NB4 (cell line): ENCODE measurements around the gene BAG1.

Source experiments
- DNase-seq: peaks from one replicate; pipeline ENCODE4 v3.0.0; 2010; ENCODE audit warnings: low read depth
- H3K4me3 ChIP-seq: one replicate; pipeline ENCODE4 v1.5.1; 2011; ENCODE audit warnings: mild to moderate bottlenecking, low read depth, low read length, moderate library complexity
- MAX ChIP-seq: IDR thresholded peaks from 2 replicates; pipeline ENCODE4 v1.6.1; 2011; ENCODE audit warnings: low read depth, low read length
- MYC ChIP-seq: IDR thresholded peaks from 2 replicates; pipeline ENCODE4 v1.6.1; 2011; ENCODE audit warnings: low read depth, low read length
- POLR2A ChIP-seq: IDR thresholded peaks from 2 replicates; pipeline ENCODE4 v1.6.1; 2011; ENCODE audit warnings: mild to moderate bottlenecking; ENCODE audit not compliant: insufficient read length; ENCODE audit errors: extremely low read depth
- TF ChIP-seq, protein P1 (sequence below): IDR thresholded peaks from one replicate; pipeline ENCODE4 v1.5.1; 2012; ENCODE audit warnings: low read depth, low read length

The BAG1 gene

GRCh38 chr9:33273266-33273971 is 8.9 kb upstream of the BAG1 start:
- no peak for DNase-seq
- no peak overlapping the region for H3K4me3 ChIP-seq
- TF ChIP-seq MAX (no peak), MYC (no peak), POLR2A (no peak)
- TF ChIP-seq, protein P1, sequence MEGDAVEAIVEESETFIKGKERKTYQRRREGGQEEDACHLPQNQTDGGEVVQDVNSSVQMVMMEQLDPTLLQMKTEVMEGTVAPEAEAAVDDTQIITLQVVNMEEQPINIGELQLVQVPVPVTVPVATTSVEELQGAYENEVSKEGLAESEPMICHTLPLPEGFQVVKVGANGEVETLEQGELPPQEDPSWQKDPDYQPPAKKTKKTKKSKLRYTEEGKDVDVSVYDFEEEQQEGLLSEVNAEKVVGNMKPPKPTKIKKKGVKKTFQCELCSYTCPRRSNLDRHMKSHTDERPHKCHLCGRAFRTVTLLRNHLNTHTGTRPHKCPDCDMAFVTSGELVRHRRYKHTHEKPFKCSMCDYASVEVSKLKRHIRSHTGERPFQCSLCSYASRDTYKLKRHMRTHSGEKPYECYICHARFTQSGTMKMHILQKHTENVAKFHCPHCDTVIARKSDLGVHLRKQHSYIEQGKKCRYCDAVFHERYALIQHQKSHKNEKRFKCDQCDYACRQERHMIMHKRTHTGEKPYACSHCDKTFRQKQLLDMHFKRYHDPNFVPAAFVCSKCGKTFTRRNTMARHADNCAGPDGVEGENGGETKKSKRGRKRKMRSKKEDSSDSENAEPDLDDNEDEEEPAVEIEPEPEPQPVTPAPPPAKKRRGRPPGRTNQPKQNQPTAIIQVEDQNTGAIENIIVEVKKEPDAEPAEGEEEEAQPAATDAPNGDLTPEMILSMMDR = no peak

GRCh38 chr9:33272061-33272460 is 7.6 kb upstream of the BAG1 start:
- no peak overlapping the region for H3K4me3 ChIP-seq
- no peak for DNase-seq
- TF ChIP-seq, protein P1 = no peak
- TF ChIP-seq POLR2A (no peak), MYC (no peak), MAX (no peak)

DNA sequence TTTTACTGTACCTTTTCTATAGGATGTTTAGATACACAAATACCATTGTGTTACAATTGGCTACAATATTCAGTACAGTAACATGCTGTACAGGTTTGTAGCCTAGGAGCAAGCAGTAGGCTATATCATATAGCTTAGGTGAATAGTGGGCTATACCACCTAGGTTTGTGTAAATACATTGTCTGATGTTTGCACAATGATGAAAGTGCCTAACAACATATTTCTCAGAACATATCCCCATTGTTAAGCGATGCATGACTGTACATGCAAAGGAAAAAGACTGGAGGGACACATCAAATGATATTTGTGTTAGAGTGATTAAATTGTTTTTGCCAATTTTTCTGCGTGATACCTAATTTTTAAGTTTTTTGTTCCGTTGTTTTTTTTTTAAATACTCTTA is 5.6 kb upstream of the BAG1 start:
- TF ChIP-seq MAX (no peak), POLR2A (no peak), MYC (no peak)
- TF ChIP-seq, protein P1 = no peak
- no peak for DNase-seq
- no peak overlapping the region for H3K4me3 ChIP-seq

GRCh38 chr9:33267151-33267767 is 2.8 kb upstream of the BAG1 start:
- no peak overlapping the region for H3K4me3 ChIP-seq
- DNase-seq = no peak

DNA sequence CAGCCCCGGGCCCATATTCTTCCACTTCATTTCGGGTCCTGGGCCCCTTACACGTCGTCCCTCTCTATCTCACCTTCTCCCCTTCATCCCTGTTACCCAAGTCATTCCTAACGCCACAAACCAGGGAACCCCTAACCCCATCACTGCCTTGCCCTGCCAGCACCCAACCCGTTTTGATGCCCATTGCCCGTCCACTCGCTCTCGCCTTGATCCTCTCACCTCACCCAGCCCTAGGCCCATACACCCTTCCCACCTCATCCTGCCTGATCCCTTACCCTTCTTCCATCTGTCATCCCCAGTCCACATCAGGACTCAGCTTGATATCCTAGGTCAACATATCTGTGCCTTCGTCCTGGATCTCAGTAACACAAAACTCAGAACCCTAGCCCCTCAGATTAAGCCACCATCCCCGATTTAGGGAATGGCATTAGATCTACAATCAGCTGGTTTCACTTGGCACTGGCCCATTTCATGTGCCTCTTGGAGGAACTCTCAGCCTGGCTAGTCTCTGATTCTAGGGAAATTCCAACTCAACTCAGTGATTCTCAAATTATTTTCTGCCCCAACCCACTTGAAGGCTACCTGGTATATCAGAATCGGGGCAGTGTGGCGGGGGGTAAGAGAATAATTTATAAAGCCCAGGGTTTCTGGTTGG is 830 bp upstream of the BAG1 start:
- peak overlapping the region; percentile 90 for H3K4me3 ChIP-seq
- DNase-seq = no peak
- TF ChIP-seq MYC (no peak), POLR2A (no peak), MAX (no peak)
- TF ChIP-seq, protein P1 = no peak

More at GRCh38 chr9:33267151-33267767, 2.8 kb upstream of the BAG1 start:
- TF ChIP-seq, protein P1 = no peak
- no peak for TF ChIP-seq MAX
- no peak for TF ChIP-seq MYC
- no peak for TF ChIP-seq POLR2A
